Neural progenitor cell (in vitro differentiated cells): ENCODE data around the gene MED10.

Experiments used
- EZH2 ChIP-seq: fragments of 200-600 bp; sonication (generic); IDR thresholded peaks from 2 replicates; pipeline ENCODE4 v1.6.1; 2017; ENCODE audit warnings: antibody characterized with exemption, mild to moderate bottlenecking, moderate library complexity
- EZH2phosphoT487 ChIP-seq: fragments of 200-600 bp; sonication (generic); IDR thresholded peaks from 2 replicates; pipeline ENCODE4 v1.6.1; 2017; ENCODE audit warnings: antibody characterized with exemption
- TF ChIP-seq, protein P1 (sequence below): fragments of 200-600 bp; sonication (generic); IDR thresholded peaks from 2 replicates; pipeline ENCODE4 v1.5.1; 2017; ENCODE audit warnings: antibody characterized with exemption, mild to moderate bottlenecking

DNA sequence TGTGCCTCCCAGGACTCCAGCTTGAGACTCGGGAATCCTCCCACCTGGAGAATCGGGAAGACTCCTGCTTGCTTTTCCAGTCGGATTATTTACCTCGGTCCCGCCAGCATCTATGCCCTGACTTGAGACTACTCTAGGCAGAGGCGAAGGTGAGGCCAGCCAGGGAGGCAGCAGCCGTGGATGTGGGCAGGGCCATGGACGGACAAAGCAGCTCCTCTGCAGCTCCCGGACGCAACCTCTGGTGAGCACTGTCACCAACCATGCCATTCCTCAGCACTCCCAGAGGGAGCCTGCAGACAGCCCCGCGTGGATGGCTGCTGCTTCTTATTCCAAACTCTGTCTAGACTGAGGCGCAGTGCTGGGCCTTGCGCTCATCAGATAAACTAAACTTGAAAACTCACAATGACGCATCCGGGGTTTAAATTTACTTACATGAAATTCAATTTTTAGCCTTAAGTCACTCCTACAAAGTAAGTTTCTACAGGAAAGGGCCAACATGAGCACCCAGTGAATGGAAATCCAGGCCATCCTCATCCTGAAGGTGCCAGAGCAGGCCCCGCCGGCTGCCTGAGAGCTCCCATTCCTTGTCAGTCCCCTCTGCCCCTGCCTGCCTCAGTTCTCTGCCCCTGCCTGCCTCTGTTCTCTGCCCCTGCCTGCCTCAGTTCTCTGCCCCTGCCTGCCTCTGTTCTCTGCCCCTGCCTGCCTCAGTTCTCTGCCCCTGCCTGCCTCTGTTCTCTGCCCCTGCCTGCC, 17.8 kb downstream of the MED10 start:
- TF ChIP-seq EZH2: no peak
- TF ChIP-seq, protein P1, sequence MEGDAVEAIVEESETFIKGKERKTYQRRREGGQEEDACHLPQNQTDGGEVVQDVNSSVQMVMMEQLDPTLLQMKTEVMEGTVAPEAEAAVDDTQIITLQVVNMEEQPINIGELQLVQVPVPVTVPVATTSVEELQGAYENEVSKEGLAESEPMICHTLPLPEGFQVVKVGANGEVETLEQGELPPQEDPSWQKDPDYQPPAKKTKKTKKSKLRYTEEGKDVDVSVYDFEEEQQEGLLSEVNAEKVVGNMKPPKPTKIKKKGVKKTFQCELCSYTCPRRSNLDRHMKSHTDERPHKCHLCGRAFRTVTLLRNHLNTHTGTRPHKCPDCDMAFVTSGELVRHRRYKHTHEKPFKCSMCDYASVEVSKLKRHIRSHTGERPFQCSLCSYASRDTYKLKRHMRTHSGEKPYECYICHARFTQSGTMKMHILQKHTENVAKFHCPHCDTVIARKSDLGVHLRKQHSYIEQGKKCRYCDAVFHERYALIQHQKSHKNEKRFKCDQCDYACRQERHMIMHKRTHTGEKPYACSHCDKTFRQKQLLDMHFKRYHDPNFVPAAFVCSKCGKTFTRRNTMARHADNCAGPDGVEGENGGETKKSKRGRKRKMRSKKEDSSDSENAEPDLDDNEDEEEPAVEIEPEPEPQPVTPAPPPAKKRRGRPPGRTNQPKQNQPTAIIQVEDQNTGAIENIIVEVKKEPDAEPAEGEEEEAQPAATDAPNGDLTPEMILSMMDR: no peak
- TF ChIP-seq EZH2phosphoT487: no peak
